ENCODE data around the gene RDH12.
"Not testable (repeated sequence)": the region's sequence is repeated elsewhere in the genome, so short reads cannot be mapped to it uniquely, and the experiment has no call there.

Gene RDH12

GRCh38 chr14:67709346-67709745, 7.7 kb downstream of the RDH12 start:
- not testable (repeated sequence) for DNase-seq

GRCh38 chr14:67709796-67710195, 8.1 kb downstream of the RDH12 start:
- DNase-seq = not testable (repeated sequence)

- DNase-seq = no peak
Measured at GRCh38 chr14:67710209-67710608, 8.5 kb downstream of the RDH12 start.

DNA sequence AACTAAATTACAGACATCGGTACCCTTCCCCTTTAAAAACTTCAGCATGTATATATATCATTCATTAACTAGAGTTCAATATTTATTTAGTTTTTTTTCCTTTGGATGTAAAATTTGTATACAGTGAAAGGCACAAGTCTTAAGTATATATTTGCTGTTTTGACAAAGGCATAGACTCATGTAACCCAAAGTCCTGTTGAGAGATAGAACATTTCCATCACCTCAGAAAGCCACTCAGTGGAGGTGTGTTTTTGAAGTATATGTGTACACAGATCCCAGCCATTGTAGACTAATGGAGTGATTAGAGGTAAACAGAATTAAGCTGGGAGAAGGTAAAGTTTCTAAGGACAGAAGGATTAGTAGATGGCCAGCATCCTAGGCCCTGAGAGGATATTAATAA, 15.4 kb downstream of the RDH12 start:
- DNase-seq = no peak

DNA sequence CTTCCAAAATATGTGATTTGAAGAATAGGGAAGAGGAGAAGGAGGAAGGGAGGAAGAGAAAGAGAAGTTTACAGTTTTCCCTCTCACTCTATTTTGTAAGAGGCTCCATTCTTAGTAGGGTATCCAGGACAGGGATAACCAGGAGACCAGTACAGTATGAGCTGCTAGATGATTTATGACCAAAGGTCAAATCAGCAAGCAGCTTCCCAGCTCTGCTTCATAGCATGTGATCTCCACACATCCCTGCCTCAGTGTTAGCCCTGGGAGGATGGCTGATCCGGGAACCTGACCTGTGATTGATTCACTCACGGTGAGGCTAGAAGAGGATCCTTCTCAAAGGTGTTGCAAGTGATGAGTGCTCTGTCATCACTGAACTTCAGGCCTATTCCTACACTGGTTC, 16.6 kb downstream of the RDH12 start:
- no peak for DNase-seq

- DNase-seq = not testable (repeated sequence)
Measured at GRCh38 chr14:67719385-67719784, 17.7 kb downstream of the RDH12 start.

DNA sequence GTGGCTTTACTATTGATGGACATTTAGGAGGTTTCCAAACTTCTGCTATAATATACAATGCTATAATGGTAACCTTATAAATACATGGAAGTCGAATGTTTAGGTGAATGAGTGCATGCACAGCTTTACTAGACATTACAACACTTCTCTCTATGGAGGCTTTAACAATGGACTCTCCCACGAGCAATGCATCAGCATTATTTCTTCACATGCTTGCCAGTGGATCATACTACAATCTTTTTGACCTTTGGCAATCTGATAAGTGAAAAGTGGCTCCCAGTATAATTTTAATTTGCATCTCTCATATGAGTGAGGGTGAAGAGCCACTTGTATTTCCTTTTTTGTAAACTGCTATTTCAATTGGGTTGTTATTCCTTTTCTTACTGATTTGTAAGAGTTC, 18.2 kb downstream of the RDH12 start:
- DNase-seq = no peak

GRCh38 chr14:67721875-67722274, 20.2 kb downstream of the RDH12 start:
- no peak for DNase-seq

DNA sequence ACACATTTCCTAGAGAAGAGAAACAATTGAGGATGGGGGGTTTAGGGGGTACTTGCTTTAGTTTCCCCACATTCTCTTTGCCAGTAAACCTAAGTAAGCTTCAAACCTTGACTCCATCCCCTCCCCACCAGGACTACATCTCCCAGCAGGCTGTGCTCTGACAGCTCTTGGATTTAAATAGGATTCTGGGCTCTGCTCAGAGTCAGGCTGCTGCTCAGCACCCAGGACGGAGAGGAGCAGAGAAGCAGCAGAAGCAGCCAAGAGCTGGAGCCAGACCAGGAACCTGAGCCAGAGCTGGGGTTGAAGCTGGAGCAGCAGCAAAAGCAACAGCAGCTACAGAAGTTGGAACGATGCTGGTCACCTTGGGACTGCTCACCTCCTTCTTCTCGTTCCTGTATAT, 20.6 kb downstream of the RDH12 start:
- no peak for DNase-seq

DNA sequence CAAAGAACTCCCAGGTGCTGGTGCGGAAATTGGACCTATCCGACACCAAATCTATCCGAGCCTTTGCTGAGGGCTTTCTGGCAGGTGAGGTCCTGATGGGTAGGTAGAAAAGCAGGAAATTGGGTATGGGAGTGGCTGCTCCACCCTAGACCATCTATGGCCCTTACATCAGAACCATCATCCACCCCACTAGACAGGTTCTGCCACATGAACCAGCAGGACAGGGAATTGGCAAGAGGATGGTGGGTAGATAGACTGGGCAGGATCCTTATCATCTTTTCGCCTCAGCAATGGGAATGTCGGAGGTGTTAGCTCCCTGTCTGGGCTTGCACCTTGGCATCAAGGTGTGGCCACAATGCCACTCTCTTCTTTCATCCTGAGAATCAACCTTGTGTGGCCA, 23.5 kb downstream of the RDH12 start:
- DNase-seq = no peak

GRCh38 chr14:67727361-67727760, 25.7 kb downstream of the RDH12 start:
- no peak for DNase-seq

GRCh38 chr14:67728258-67728657, 26.6 kb downstream of the RDH12 start:
- no peak for DNase-seq

GRCh38 chr14:67729072-67729885, 27.6 kb downstream of the RDH12 start:
- no peak for DNase-seq

DNA sequence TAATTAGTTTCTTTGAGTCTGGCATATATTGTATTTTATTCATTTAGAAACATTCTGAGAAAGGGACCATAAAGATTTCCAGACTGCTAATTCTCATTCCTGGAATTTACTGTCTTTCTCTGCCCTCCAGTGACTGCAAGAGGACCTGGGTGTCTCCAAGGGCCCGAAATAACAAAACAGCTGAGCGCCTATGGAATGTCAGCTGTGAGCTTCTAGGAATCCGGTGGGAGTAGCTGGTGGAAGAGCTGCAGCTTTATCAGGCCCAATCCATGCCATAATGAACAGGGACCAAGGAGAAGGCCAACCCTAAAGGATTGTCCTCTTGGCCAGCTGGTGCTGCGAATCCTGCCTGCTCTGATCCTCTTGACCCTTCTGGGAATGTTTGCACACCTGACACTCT, 31.9 kb downstream of the RDH12 start:
- DNase-seq = no peak

GRCh38 chr14:67734675-67735074, 33.0 kb downstream of the RDH12 start:
- no peak for DNase-seq

- DNase-seq = no peak
Measured at GRCh38 chr14:67735336-67736147, 33.9 kb downstream of the RDH12 start.

DNA sequence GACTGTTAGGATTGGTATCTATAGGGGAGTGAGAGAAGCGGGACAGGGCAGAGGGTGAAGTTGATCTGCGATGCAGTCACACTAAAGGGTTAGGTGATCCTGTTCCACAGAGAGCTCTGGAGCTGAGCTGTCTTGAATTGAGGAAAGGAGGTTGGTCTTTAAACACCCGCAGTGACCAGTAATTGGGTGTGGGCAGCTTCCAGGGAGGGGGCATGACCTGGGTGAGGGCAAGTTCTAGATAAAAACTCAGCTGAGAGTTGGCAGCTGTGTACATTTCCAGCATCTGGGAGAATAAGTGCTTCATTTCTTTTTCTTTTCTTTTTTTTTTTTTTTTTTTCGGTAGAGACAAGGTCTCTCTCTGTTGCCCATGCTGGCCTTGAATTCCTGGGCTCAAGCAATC, 35.1 kb downstream of the RDH12 start:
- DNase-seq = no peak

GRCh38 chr14:67738740-67739504, 37.2 kb downstream of the RDH12 start:
- no peak for DNase-seq

DNA sequence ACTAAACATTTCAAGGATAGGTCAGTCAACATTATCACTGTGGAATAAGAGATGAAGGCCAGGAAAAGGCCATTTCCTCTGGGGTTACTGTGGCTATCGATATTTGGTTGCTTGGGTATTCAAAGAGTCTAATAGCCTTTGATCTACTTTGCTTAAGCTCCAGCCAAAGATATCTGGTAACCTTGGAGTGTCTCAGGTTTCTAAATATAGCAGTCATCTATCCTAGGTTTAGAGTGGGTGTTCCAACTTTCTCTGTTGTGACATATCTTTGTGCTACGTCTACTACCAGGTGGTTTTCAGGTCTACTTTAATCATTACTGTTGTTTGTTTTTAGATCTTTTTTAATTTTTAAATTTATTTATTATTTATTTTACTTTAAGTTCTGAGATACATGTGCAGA, 42.4 kb downstream of the RDH12 start:
- DNase-seq = no peak

GRCh38 chr14:67746927-67747326, 45.2 kb downstream of the RDH12 start:
- no peak for DNase-seq

DNA sequence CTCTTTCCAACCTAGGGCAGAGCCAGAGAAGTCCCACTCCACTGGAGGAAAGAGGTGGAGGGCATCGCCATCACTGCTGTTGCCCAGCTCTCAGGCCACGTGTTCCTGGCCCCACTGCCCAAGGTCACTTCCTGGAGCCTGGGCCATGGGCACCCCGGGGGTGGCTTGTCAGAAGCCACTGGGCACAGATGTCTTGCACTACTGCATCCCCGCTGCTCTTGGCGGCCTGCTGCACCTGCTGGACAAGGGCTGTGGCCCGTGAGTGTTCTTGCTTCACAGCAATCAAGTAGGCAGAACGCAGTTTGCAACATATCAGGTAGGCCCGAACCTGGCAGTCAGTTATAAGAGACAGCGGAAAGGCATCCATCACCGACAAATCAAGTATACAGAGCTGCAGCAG, 46.6 kb downstream of the RDH12 start:
- DNase-seq = no peak

DNA sequence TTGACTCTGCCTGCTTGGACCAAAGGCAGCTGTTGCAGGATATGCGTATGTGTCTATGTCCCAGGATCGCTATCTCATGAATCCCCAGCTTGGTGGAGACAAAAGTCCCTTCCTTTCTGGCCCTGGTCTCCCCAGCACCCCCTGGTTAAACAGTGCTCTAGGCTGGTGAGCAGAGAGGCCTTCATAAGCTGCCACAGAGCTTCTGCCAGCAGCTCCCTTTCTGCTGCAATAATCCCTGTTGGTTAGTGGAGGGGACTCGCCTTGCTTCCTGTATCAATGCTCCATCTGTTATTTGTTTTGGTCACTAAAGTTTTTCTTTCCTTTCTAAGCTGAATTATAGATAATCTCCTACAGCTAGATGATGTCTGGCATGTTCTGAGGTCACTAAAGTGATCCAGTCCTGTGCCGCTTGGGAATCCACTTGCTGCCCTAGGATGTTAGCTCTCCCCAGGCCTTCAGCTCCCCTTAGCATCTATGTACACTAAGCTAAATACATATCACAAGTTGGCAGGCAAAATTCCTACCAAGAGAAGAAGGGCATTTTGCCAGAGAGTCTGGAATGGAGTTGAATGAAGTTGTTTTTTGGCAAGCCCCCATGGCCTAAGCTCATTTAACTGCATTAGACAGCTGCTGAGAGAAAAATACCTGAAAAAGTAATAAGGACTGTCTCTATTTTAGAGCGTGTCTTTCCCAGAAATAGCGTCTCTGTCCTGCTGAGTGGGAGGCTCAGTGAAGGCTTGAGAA, 47.8 kb downstream of the RDH12 start:
- DNase-seq = no peak

DNA sequence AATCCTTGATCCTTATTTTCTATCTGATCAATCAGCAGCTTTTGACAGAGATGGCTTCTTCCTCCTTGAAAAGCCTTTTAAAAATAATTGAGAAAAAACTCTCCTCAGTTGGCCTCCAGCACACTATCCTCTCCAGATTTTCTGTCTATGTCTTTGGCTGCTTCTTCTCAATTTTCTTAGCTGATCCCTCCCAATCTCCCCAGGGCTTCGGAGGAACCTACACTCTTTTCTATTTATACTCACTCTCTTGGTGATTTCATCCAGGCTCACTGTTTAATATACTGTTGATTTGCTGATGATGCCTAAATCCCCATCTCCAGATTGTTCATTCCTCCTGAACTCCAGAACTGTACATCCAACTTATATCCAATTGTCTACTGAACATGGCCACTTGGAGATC, 54.8 kb downstream of the RDH12 start:
- DNase-seq = no peak
